ENCODE data around the gene FAT2. TPM values are rescaled to one million over a fixed set of nuclear protein-coding genes. Genes with fewer than 3 reads are reported as not detected.

The FAT2 gene
- total RNA-seq, 4 donors from 2014 or later, result 0.13 to 5.6 (median 0.62) TPM; not detected in 1

GRCh38 chr5:151555760-151556576 lies 35.2 kb downstream of the FAT2 start:
- TF ChIP-seq POLR2AphosphoS5 (IDR thresholded peaks at IDR 0.05), result no peak
- no peak for TF ChIP-seq CTCF (IDR thresholded peaks at IDR 0.05)
- TF ChIP-seq POLR2A (IDR thresholded peaks at IDR 0.05), result no peak
- no peak for TF ChIP-seq EP300 (IDR thresholded peaks at IDR 0.05)
- no peak overlapping the region for H3K4me3 ChIP-seq
- H3K9me3 ChIP-seq, result no peaks in the 10 kb centered on the region
- H3K36me3 ChIP-seq, result no peaks in the 10 kb centered on the region
- WGBS, 2 donors (ENCODE audit: low coverage in 1 of 2), result 65% methylated on average over 3 of the region's 4 CpGs; no CpG with 5 or more reads in 1 of the 2 donors
- no peak overlapping the region for H3K27ac ChIP-seq
- H3K27me3 ChIP-seq, result no peaks in the 10 kb centered on the region
- no peaks in the 10 kb centered on the region for H3K4me1 ChIP-seq
- no peak for ATAC-seq

- TF ChIP-seq CTCF (IDR thresholded peaks at IDR 0.05) (no peak), POLR2A (IDR thresholded peaks at IDR 0.05) (no peak), EP300 (IDR thresholded peaks at IDR 0.05) (no peak), POLR2AphosphoS5 (IDR thresholded peaks at IDR 0.05) (no peak)
- Histone ChIP-seq H3K27ac (no peak overlapping the region), H3K36me3 (no peaks in the 10 kb centered on the region), H3K4me3 (no peak overlapping the region), H3K9me3 (no peaks in the 10 kb centered on the region), H3K4me1 (no peaks in the 10 kb centered on the region), H3K27me3 (no peaks in the 10 kb centered on the region)
- no peak for ATAC-seq
- WGBS, 2 donors (ENCODE audit: low coverage in 1 of 2), result 68 to 70% methylated on average over 2 to 5 of the region's 5 CpGs
These were observed 37.4 kb downstream of the FAT2 start for GRCh38 chr5:151553695-151554094.

GRCh38 chr5:151553130-151553670 lies 37.9 kb downstream of the FAT2 start:
- H3K27ac ChIP-seq, result no peak overlapping the region
- no peaks in the 10 kb centered on the region for H3K9me3 ChIP-seq
- no peaks in the 10 kb centered on the region for H3K4me1 ChIP-seq
- no peaks in the 10 kb centered on the region for H3K27me3 ChIP-seq
- 70 to 100% methylated on average over 2 to 3 of the region's 10 CpGs for WGBS, 2 donors (ENCODE audit: low coverage in 1 of 2)
- no peaks in the 10 kb centered on the region for H3K36me3 ChIP-seq
- no peak overlapping the region for H3K4me3 ChIP-seq
- ATAC-seq, result no peak
- TF ChIP-seq POLR2AphosphoS5 (IDR thresholded peaks at IDR 0.05), result no peak
- no peak for TF ChIP-seq EP300 (IDR thresholded peaks at IDR 0.05)
- no peak for TF ChIP-seq POLR2A (IDR thresholded peaks at IDR 0.05)
- TF ChIP-seq CTCF (IDR thresholded peaks at IDR 0.05), result no peak

GRCh38 chr5:151551985-151552384 lies 39.1 kb downstream of the FAT2 start:
- Histone ChIP-seq H3K36me3 (no peaks in the 10 kb centered on the region), H3K4me1 (no peaks in the 10 kb centered on the region), H3K27ac (no peak overlapping the region), H3K9me3 (no peaks in the 10 kb centered on the region), H3K27me3 (no peaks in the 10 kb centered on the region), H3K4me3 (no peak overlapping the region)
- TF ChIP-seq CTCF (IDR thresholded peaks at IDR 0.05) (no peak), POLR2AphosphoS5 (IDR thresholded peaks at IDR 0.05) (no peak), POLR2A (IDR thresholded peaks at IDR 0.05) (no peak), EP300 (IDR thresholded peaks at IDR 0.05) (no peak)
- no peak for ATAC-seq
- 78 to 100% methylated on average over 1 to 3 of the region's 3 CpGs for WGBS, 2 donors (ENCODE audit: low coverage in 1 of 2)

GRCh38 chr5:151550146-151550545 lies 41.0 kb downstream of the FAT2 start:
- Histone ChIP-seq H3K4me1 (no peaks in the 10 kb centered on the region), H3K36me3 (no peaks in the 10 kb centered on the region), H3K27me3 (no peaks in the 10 kb centered on the region), H3K27ac (no peak overlapping the region), H3K4me3 (no peak overlapping the region), H3K9me3 (no peaks in the 10 kb centered on the region)
- no peak for TF ChIP-seq POLR2A (IDR thresholded peaks at IDR 0.05)
- TF ChIP-seq CTCF (IDR thresholded peaks at IDR 0.05), result no peak
- no peak for TF ChIP-seq POLR2AphosphoS5 (IDR thresholded peaks at IDR 0.05)
- no peak for TF ChIP-seq EP300 (IDR thresholded peaks at IDR 0.05)
- no CpG with 5 or more reads among the region's 2 CpGs for WGBS, 2 donors (ENCODE audit: low coverage in 1 of 2)
- ATAC-seq, result no peak

Data from gastroesophageal sphincter (tissue), 4 donors.